GM23248 (cell line): ENCODE results near the gene PIGB. TPM values are rescaled to one million over a fixed set of nuclear protein-coding genes. Genes with fewer than 3 reads are reported as not detected.

Experiments
- DNase-seq: peaks from one replicate; pipeline ENCODE4 v3.0.0-alpha.2; 2015
- H2AFZ ChIP-seq: fragments of 200-600 bp; sonication (generic); 2 replicates; pipeline ENCODE4 v1.6.1; 2016; ENCODE audit warnings: antibody characterized with exemption
- H3F3A ChIP-seq: fragments of 200-600 bp; sonication (generic); 2 replicates; pipeline ENCODE4 v1.6.1; 2016; ENCODE audit warnings: mild to moderate bottlenecking, antibody characterized with exemption, mixed run types; ENCODE audit not compliant: insufficient read depth
- H3K27ac ChIP-seq: fragments of 200-600 bp; sonication (generic); 2 replicates; pipeline ENCODE4 v1.5.1; 2016; ENCODE audit warnings: mild to moderate bottlenecking
- H3K27me3 ChIP-seq: fragments of 200-600 bp; sonication (generic); replicated peaks from 2 replicates; pipeline ENCODE4 v1.6.1; 2016; ENCODE audit warnings: mild to moderate bottlenecking; ENCODE audit not compliant: insufficient read depth
- H3K36me3 ChIP-seq: fragments of 200-600 bp; sonication (generic); 2 replicates; pipeline ENCODE4 v1.6.1; 2016; ENCODE audit warnings: low read depth, mild to moderate bottlenecking
- H3K4me1 ChIP-seq: fragments of 200-600 bp; sonication (generic); 2 replicates; pipeline ENCODE4 v1.6.1; 2016; ENCODE audit warnings: mild to moderate bottlenecking; ENCODE audit not compliant: insufficient read depth
- H3K4me2 ChIP-seq: fragments of 200-600 bp; sonication (generic); one replicate; pipeline ENCODE4 v1.6.1; 2016; ENCODE audit warnings: mild to moderate bottlenecking; ENCODE audit not compliant: unreplicated experiment
- H3K4me3 ChIP-seq: fragments of 200-600 bp; sonication (generic); 2 replicates; pipeline ENCODE4 v1.5.1; 2016; ENCODE audit warnings: mild to moderate bottlenecking
- H3K79me2 ChIP-seq: fragments of 200-600 bp; sonication (generic); 2 replicates; pipeline ENCODE4 v1.6.1; 2016; ENCODE audit warnings: mild to moderate bottlenecking; ENCODE audit not compliant: insufficient read depth
- H3K9ac ChIP-seq: fragments of 200-600 bp; sonication (generic); 2 replicates; pipeline ENCODE4 v1.6.1; 2016; ENCODE audit warnings: mild to moderate bottlenecking
- H3K9me2 ChIP-seq: fragments of 200-600 bp; sonication (generic); 2 replicates; pipeline ENCODE4 v1.6.1; 2016; ENCODE audit warnings: mixed run types, mild to moderate bottlenecking, moderate library complexity; ENCODE audit not compliant: insufficient read depth
- H3K9me3 ChIP-seq: fragments of 200-600 bp; sonication (generic); one replicate; pipeline ENCODE4 v1.6.1; 2017; ENCODE audit warnings: low read depth
- H4K20me1 ChIP-seq: fragments of 200-600 bp; sonication (generic); 2 replicates; pipeline ENCODE4 v1.6.0; 2016; ENCODE audit not compliant: insufficient read depth
- EZH2 ChIP-seq: fragments of 200-600 bp; sonication (generic); IDR thresholded peaks from 2 replicates; pipeline ENCODE4 v1.6.1; 2018; ENCODE audit warnings: antibody characterized with exemption, mild to moderate bottlenecking; ENCODE audit not compliant: insufficient read depth, poor library complexity, severe bottlenecking
- EZH2phosphoT487 ChIP-seq: fragments of 200-600 bp; sonication (generic); IDR thresholded peaks from 2 replicates; pipeline ENCODE4 v1.6.1; 2018; ENCODE audit warnings: antibody characterized with exemption, moderate library complexity, mild to moderate bottlenecking, low read depth; ENCODE audit not compliant: insufficient read depth
- WGBS, 2 experiments: methylation state at CpG; one replicate each; pipeline ENCODE4 v1.1.6; 2015 to 2017; ENCODE audit warnings: low lambda C conversion rate in 2 of 2, low coverage in 1 of 2; ENCODE audit errors: missing lambda C conversion rate in 2 of 2; 5-methylcytosine and 5-hydroxymethylcytosine counted together
- in situ Hi-C: fragments of 300-500 bp; cut with MboI; formaldehyde crosslinking; loops from 2 replicates; pipeline ENCODE4 v1.15.0; 2020
- polyA plus RNA-seq: library from polyadenylated mRNA; unstranded; fragments of >200 nt; fragmentation: Nextera tagmentation; extraction: Ambion mirVana; gene quantifications from 2 replicates; pipeline ENCODE4 v1.2.1, GENCODE V29; 2016
- total RNA-seq: library from RNA; depleted of rRNA; stranded (reverse); fragments of >200 nt; shearing (Covaris generic); gene quantifications from 2 replicates; pipeline ENCODE4 v1.2.3, GENCODE V29; 2014

Gene PIGB
- total and polyA plus RNA-seq, 2 experiments from 2014 or later = 10.4 to 17.2 TPM

DNA sequence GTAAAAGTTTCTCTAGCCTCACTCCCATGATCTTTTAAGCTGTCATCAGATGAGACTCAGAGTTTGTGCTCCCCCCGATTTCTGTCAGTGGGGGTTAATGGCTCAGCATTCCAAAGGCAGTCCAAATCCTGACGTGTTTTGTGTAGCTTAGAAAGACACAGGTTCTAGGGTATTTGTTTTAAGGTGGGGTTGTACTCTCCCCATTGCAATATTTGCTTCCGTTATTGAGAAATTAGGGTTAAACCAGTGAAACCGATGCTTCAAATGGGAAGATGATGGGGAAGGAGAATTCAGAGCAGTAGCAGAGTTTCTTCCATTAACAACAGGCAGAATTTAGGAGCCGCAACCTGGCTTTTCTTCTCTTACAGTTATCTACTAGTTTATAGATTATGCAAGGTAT is 3.4 kb downstream of the PIGB start:
- DNase-seq = no peak
- Histone ChIP-seq H3K27me3 (no peaks in the 10 kb centered on the region), H2AFZ (no peak overlapping the region), H3K36me3 (no peaks in the 10 kb centered on the region), H3F3A (no peaks in the 10 kb centered on the region), H3K9me2 (no peaks in the 10 kb centered on the region), H4K20me1 (no peaks in the 10 kb centered on the region), H3K9ac (no peak overlapping the region), H3K4me3 (no peak overlapping the region), H3K27ac (no peak overlapping the region), H3K79me2 (peaks cover 34% of the 10 kb centered on the region), H3K4me1 (peaks cover 12% of the 10 kb centered on the region), H3K4me2 (no peak overlapping the region), H3K9me3 (no peaks in the 10 kb centered on the region)
- no peak for TF ChIP-seq EZH2
- TF ChIP-seq EZH2phosphoT487 = no peak
- 88% methylated on average over 5 of the region's 5 CpGs for WGBS, 2 experiments
- in situ Hi-C loops = no loop called here

DNA sequence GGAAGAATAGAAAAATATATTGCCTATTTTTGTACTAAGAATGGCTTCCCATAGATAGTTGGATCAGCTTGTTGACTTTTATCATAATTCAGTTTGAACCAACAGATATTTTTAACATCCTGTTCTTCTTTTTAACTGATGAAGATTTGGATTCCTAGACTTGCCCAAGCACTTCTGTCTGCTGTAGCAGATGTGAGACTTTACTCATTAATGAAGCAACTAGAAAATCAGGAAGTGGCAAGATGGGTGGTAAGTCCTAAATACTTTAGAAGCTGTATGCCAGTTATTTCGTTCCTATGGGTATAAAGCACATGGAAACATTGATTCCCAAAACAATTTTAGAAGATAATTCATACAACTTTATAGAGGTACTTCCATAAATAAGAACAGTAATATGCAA is 8.4 kb downstream of the PIGB start:
- no peak for DNase-seq
- 86 to 94% methylated on average over 1 of the region's 1 CpG for WGBS, 2 experiments
- H3F3A ChIP-seq = no peaks in the 10 kb centered on the region
- in situ Hi-C loops = no loop called here
- no peak overlapping the region for H3K4me3 ChIP-seq
- H3K4me1 ChIP-seq = no peaks in the 10 kb centered on the region
- no peaks in the 10 kb centered on the region for H3K36me3 ChIP-seq
- H3K27me3 ChIP-seq = no peaks in the 10 kb centered on the region
- H3K9me3 ChIP-seq = no peaks in the 10 kb centered on the region
- no peak overlapping the region for H3K27ac ChIP-seq
- H3K4me2 ChIP-seq = no peak overlapping the region
- no peak overlapping the region for H2AFZ ChIP-seq
- no peaks in the 10 kb centered on the region for H3K9me2 ChIP-seq
- H4K20me1 ChIP-seq = no peaks in the 10 kb centered on the region
- TF ChIP-seq EZH2 (no peak), EZH2phosphoT487 (no peak)
- H3K79me2 ChIP-seq = no peaks in the 10 kb centered on the region
- H3K9ac ChIP-seq = no peak overlapping the region

DNA sequence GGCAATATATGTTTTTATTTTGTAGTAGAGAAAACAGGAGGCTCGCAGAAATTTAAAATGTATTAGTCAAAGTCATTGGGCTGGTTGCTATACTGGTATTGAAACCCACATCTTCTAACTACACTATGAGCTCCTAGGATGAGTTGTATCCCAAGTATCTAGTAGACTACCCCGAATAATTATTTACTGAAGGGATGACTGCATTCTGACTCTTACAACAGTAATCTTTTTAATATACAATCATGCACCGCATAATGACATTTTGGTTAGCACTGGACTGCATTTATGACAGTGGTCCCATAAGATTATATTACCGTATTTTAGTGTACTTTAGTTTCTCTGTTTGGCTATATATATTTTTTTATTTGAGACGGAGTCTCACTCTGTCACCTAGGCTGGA is 15.3 kb downstream of the PIGB start:
- H3K9me2 ChIP-seq = no peaks in the 10 kb centered on the region
- WGBS, 2 experiments = 63 to 65% methylated on average over 5 of the region's 5 CpGs
- no peaks in the 10 kb centered on the region for H3F3A ChIP-seq
- TF ChIP-seq EZH2phosphoT487 (no peak), EZH2 (no peak)
- no peaks in the 10 kb centered on the region for H3K27me3 ChIP-seq
- H3K4me1 ChIP-seq = no peaks in the 10 kb centered on the region
- H3K9ac ChIP-seq = no peak overlapping the region
- no peak overlapping the region for H3K4me3 ChIP-seq
- DNase-seq = peak; percentile 14
- no peak overlapping the region for H3K4me2 ChIP-seq
- no peaks in the 10 kb centered on the region for H3K79me2 ChIP-seq
- peaks cover 6% of the 10 kb centered on the region; the same call in 1 of the 2 replicates for H3K36me3 ChIP-seq
- no peak overlapping the region for H2AFZ ChIP-seq
- no peaks in the 10 kb centered on the region for H4K20me1 ChIP-seq
- no peaks in the 10 kb centered on the region for H3K9me3 ChIP-seq
- in situ Hi-C loops = no loop called here
- H3K27ac ChIP-seq = no peak overlapping the region

- Histone ChIP-seq H4K20me1 (no peaks in the 10 kb centered on the region), H3K9ac (no peak overlapping the region), H3K4me2 (no peak overlapping the region), H3K79me2 (no peaks in the 10 kb centered on the region), H3K4me3 (no peak overlapping the region), H3F3A (no peaks in the 10 kb centered on the region), H2AFZ (no peak overlapping the region), H3K36me3 (peaks cover 6% of the 10 kb centered on the region; the same call in 1 of the 2 replicates), H3K27ac (no peak overlapping the region), H3K27me3 (no peaks in the 10 kb centered on the region), H3K9me3 (no peaks in the 10 kb centered on the region), H3K9me2 (no peaks in the 10 kb centered on the region), H3K4me1 (no peaks in the 10 kb centered on the region)
- TF ChIP-seq EZH2 (no peak), EZH2phosphoT487 (no peak)
- in situ Hi-C loops = no loop called here
- 88 to 93% methylated on average over 1 of the region's 1 CpG for WGBS, 2 experiments
- DNase-seq = peak; percentile 49
These were observed 16.0 kb downstream of the PIGB start for GRCh38 chr15:55334997-55335396.

- H3K27me3 ChIP-seq = no peaks in the 10 kb centered on the region
- H3K27ac ChIP-seq = no peak overlapping the region
- H3K9ac ChIP-seq = no peak overlapping the region
- no peaks in the 10 kb centered on the region for H3K4me1 ChIP-seq
- no peaks in the 10 kb centered on the region for H3K9me2 ChIP-seq
- no peaks in the 10 kb centered on the region for H3K79me2 ChIP-seq
- H3K9me3 ChIP-seq = no peaks in the 10 kb centered on the region
- no peak overlapping the region for H3K4me2 ChIP-seq
- TF ChIP-seq EZH2phosphoT487 (no peak), EZH2 (no peak)
- H2AFZ ChIP-seq = no peak overlapping the region
- in situ Hi-C loops = no loop called here
- WGBS, 2 experiments = 100% methylated on average over 1 of the region's 1 CpG
- no peak overlapping the region for H3K4me3 ChIP-seq
- no peaks in the 10 kb centered on the region for H3F3A ChIP-seq
- peaks cover 12% of the 10 kb centered on the region; the same call in 1 of the 2 replicates for H3K36me3 ChIP-seq
- H4K20me1 ChIP-seq = no peaks in the 10 kb centered on the region
- no peak for DNase-seq
These were observed 18.1 kb downstream of the PIGB start for GRCh38 chr15:55337160-55337559.
